Measurements from ENCODE around the gene FBXO42.

FBXO42 gene

DNA sequence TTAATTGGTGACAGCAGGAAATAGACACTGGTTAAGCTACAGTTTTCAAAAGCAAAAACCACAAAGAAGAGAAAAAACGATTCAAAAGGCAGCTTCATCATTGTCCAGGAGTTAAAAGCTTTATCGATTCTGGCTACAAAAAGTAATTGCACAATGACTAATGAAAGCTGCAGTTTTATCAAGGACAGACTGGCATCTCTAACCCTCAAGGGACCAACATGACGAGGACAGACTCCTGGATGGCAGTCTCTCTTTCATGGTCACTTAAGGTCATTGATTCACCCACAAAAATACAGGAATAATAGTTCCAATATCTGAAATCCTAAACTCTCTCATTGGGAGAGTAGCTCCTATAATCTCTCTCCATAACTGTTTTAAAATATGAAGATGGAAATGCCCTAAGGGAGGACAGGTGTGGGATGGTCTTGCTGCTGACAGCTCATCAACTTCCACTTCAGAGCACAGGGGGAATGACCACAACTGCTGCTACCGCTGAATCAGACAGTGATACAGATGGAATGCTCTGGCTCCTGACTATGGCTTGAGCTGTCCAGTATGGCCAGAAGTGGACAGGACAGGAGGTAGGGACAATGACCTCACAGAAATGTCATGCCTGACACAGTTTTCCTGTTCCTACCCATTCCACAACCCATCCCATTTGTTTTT, 97.9 kb downstream of the FBXO42 start:
- no peak for DNase-seq (ENCODE audit: low read depth)

DNA sequence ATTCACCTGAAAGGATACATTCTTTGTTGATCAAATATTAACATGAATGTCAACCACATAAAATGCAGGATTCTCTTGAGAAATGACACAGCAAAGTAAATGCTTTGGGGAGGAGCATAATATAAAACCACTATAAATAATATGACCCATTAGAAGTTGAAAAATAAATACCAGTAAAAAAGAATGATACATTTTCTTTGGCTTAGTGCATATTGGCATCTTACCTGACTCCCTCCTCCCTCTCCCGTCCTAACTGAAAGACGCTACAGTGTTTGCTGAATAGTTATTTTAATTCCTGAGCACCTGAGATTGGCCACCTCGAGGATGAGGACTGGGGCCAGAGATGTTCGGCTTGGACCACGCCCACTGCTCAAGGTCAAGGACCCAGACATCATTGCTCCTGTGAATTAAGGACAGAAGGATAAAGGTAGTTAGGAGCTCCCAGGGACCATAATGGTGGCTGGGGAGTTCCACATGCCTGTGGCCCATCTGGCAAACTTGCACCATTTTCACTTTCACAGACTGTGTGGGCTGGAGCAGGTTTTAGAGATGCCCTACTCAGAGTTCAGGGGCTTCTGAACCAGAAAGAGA, 98.9 kb downstream of the FBXO42 start:
- DNase-seq (ENCODE audit: low read depth): no peak
- H3K4me3 ChIP-seq (ENCODE audit: control insufficient read depth, low read depth, low read length): no peak overlapping the region
- TF ChIP-seq, protein P1, sequence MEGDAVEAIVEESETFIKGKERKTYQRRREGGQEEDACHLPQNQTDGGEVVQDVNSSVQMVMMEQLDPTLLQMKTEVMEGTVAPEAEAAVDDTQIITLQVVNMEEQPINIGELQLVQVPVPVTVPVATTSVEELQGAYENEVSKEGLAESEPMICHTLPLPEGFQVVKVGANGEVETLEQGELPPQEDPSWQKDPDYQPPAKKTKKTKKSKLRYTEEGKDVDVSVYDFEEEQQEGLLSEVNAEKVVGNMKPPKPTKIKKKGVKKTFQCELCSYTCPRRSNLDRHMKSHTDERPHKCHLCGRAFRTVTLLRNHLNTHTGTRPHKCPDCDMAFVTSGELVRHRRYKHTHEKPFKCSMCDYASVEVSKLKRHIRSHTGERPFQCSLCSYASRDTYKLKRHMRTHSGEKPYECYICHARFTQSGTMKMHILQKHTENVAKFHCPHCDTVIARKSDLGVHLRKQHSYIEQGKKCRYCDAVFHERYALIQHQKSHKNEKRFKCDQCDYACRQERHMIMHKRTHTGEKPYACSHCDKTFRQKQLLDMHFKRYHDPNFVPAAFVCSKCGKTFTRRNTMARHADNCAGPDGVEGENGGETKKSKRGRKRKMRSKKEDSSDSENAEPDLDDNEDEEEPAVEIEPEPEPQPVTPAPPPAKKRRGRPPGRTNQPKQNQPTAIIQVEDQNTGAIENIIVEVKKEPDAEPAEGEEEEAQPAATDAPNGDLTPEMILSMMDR (IDR thresholded peaks at IDR 0.05; ENCODE audit: control insufficient read depth, insufficient read depth, low read depth, low read length, missing control alignments): no peak

More for the DNA sequence above, 97.9 kb downstream of the FBXO42 start:
- TF ChIP-seq, protein P1 (IDR thresholded peaks at IDR 0.05; ENCODE audit: control insufficient read depth, insufficient read depth, low read depth, low read length, missing control alignments): no peak
- no peak overlapping the region for H3K4me3 ChIP-seq (ENCODE audit: control insufficient read depth, low read depth, low read length)

DNA sequence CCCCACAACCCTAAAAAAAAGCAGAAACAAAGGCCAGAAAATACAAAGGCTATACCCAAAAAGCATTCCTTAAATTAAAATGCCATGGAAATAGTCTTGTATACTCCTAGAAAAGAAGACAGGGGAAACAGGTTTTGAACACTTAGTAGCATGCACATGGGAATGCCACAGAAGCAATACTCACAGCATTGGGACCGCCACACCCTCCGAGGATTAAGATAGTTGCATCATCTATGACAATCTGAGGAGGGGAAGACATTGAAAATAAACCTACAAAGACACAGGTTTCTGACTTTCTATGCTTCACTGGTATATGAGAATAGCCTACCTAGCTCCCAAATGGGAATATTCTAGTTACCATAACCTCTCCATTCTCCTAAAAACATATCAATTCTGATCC, 99.4 kb downstream of the FBXO42 start:
- TF ChIP-seq, protein P1 (IDR thresholded peaks at IDR 0.05; ENCODE audit: control insufficient read depth, insufficient read depth, low read depth, low read length, missing control alignments): no peak
- no peak for DNase-seq (ENCODE audit: low read depth)
- no peak overlapping the region for H3K4me3 ChIP-seq (ENCODE audit: control insufficient read depth, low read depth, low read length)

DNA sequence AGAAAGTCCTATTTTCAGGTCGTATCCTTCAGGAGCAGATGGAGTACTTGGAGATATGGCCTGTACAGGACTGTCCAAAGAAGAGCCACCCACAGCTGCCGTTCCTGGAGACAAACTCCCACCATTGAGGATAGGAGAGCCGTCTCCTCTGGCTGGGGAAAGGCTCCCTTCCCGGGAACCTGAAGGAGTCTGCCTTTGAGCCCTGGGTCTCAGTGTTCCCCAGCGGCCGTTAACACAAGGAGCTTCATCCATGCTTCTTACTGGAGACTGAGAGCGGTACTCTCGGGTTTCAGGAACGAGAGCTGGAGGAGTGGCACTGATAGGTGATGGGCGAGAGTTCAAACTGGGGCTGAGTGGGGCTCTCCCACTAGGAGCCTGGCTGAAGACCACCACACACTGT, 100.9 kb downstream of the FBXO42 start:
- no peak for DNase-seq (ENCODE audit: low read depth)
- H3K4me3 ChIP-seq (ENCODE audit: control insufficient read depth, low read depth, low read length): no peak overlapping the region
- TF ChIP-seq, protein P1 (IDR thresholded peaks at IDR 0.05; ENCODE audit: control insufficient read depth, insufficient read depth, low read depth, low read length, missing control alignments): no peak

DNA sequence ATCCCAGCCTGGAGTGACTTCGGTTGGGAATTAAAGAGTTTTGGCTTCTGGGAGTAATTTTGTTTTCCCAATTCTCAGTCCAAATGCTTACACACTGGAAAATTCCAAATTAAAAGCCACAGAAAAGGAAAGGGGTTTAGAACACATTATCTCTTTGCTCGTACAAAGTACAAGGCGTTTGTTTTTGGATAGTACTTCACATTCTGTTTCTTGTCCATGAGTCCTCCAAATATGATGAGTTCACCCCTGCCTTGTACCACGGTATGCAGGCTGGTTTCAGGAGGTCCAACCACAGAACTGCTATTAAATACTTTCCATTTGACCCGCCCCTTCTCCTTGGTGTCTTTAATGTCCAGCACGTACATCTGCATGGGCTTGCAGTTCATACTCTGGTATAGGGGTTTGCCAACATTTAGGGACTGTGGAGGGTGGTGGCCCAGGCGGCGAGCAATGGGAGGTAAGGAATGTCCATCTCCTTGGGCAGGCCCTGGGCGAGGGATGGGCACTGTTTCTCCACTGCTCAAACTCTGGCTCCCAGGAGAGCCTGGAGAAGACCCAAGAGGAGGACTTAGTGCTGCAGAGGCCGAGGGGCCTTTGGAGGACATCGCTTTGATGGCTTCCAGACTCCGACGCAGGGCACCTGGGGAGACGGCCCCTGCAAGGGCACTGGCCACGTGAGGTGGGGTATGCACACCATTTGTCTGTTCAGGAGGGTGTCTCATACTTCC, 101.6 kb downstream of the FBXO42 start:
- TF ChIP-seq, protein P1 (IDR thresholded peaks at IDR 0.05; ENCODE audit: control insufficient read depth, insufficient read depth, low read depth, low read length, missing control alignments): no peak
- DNase-seq (ENCODE audit: low read depth): peak; percentile 42
- H3K4me3 ChIP-seq (ENCODE audit: control insufficient read depth, low read depth, low read length): no peak overlapping the region

DNA sequence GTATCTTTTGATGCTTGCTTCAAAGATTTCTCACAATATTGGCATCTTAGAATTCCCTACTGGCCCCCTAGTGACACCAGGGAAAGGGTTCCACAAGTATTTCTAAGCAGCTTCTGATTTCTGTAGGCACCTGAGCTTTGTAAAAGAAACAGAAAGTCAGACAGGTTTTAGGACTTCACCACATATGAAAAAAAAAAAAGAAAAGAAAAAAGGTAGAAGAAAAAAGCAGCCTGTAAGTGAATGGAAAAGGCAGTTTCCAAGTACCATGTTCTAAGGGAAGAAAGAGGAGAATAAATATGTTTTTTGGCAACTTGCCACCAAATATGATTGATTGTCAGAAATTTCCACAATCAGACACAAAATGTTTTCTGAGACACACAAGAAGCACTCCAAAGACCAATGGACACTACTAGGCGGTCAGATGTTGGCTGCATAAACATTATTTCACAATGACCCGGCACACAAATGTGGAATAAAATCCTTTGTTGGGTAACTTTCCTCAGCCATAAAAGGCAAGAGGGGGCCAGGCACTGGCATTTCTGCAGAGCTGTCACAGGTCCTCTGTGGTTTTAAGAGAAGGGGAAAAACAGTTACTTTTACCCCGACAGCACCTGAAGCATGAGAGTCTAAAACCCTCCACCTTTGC, 102.6 kb downstream of the FBXO42 start:
- DNase-seq (ENCODE audit: low read depth): peak; percentile 69
- H3K4me3 ChIP-seq (ENCODE audit: control insufficient read depth, low read depth, low read length): no peak overlapping the region

More for the DNA sequence above, 102.6 kb downstream of the FBXO42 start:
- TF ChIP-seq, protein P1 (IDR thresholded peaks at IDR 0.05; ENCODE audit: control insufficient read depth, insufficient read depth, low read depth, low read length, missing control alignments): no peak

Data from AG09309 (cell line).